Heart left ventricle (tissue), 16 donors: ENCODE measurements around the gene B4GALT7. TPM values are rescaled to one million over a fixed set of nuclear protein-coding genes. Genes with fewer than 3 reads are reported as not detected.
"Not testable (repeated sequence)": the region's sequence is repeated elsewhere in the genome, so short reads cannot be mapped to it uniquely, and the experiment has no call there.

Source experiments
- ATAC-seq, 4 donors: fragments of 200-7000 bp; cut with Tn5 transposase; one replicate each; pipeline ENCODE4 v1.9.1; 2020 to 2022; ENCODE audit warnings: moderate library complexity in 4 of 4, mild to moderate bottlenecking in 3 of 4, moderate number of reproducible peaks in 1 of 4
- DNase-seq, 5 donors: peaks; one replicate each; pipeline ENCODE4 v3.0.0-alpha.2; 2020
- H3K27ac ChIP-seq, 12 donors: fragments of 200-600 bp; sonication (generic) in 4 of 12; one replicate each; pipeline versions ENCODE4 v1.5.0 to v1.8.0; 2016 to 2022; ENCODE audit warnings: mild to moderate bottlenecking in 2 of 12
- H3K27me3 ChIP-seq, 9 donors: fragments of 200-600 bp; sonication (generic) in 2 of 9; one replicate each; pipeline versions ENCODE4 v1.5.1 to v1.8.0; 2016 to 2022; ENCODE audit warnings: mild to moderate bottlenecking in 3 of 9
- H3K36me3 ChIP-seq, 9 donors: fragments of 200-600 bp; sonication (generic) in 2 of 9; one replicate each; pipeline versions ENCODE4 v1.5.0 to v1.8.0; 2018 to 2022; ENCODE audit warnings: mild to moderate bottlenecking in 2 of 9
- H3K4me1 ChIP-seq, 12 donors: fragments of 200-600 bp; sonication (generic) in 4 of 12; one replicate each; pipeline versions ENCODE4 v1.5.0 to v1.8.0; 2016 to 2022; ENCODE audit warnings: mild to moderate bottlenecking in 3 of 12
- H3K4me3 ChIP-seq, 12 donors: fragments of 200-600 bp; sonication (generic) in 4 of 12; one replicate each; pipeline versions ENCODE4 v1.5.0 to v1.8.0; 2017 to 2022; ENCODE audit warnings: mild to moderate bottlenecking in 9 of 12, moderate library complexity in 4 of 12
- H3K9me3 ChIP-seq, 12 donors: fragments of 200-600 bp; sonication (generic) in 4 of 12; one replicate each; pipeline versions ENCODE4 v1.5.0 to v1.8.0; 2016 to 2022; ENCODE audit warnings: mild to moderate bottlenecking in 1 of 12
- CTCF ChIP-seq, 12 donors: fragments of 200-600 bp; sonication (generic) in 4 of 12; IDR thresholded peaks; one replicate each; pipeline versions ENCODE4 v1.5.0 to v1.8.0; 2018 to 2022; ENCODE audit warnings: antibody characterized with exemption in 12 of 12, mild to moderate bottlenecking in 5 of 12
- POLR2A ChIP-seq, 2 donors: fragments of 450-650 bp; IDR thresholded peaks; one replicate each; pipeline ENCODE4 v1.6.1; 2017; ENCODE audit warnings: antibody characterized with exemption in 2 of 2, mild to moderate bottlenecking in 2 of 2, moderate library complexity in 2 of 2
- WGBS, 4 donors: extraction: QIAGEN DNeasy Blood & Tissue Kit in 2 of 4; methylation state at CpG; one replicate each; pipeline versions ENCODE4 v1.1.5 to v1.1.7; 2013 to 2018; 5-methylcytosine and 5-hydroxymethylcytosine counted together
- intact Hi-C, 10 donors: fragments of 100-400 bp; cut with DNase I; formaldehyde crosslinking; loops; one replicate each; pipeline versions ENCODE4 v1.11.1 to v1.14.2; 2022
- polyA plus RNA-seq, 2 donors: library from polyadenylated mRNA; stranded (reverse); fragments of 200-250 nt; gene quantifications; one replicate each; pipeline ENCODE4 v1.2.3, GENCODE V29; 2013
- total RNA-seq, 9 donors: library from RNA; depleted of rRNA in 2 of 9; stranded (reverse); fragments of >200 nt in 2 of 9; fragmentation: NEBNext Ultra II Directional in 3 of 9; extraction: Animal tissue kit (Norgen Biotek cat#: 25700) in 3 of 9; gene quantifications; one replicate each; pipeline versions ENCODE4 v1.1.0 to v1.2.4, GENCODE V29; 2016 to 2023
- donor health status: ischemic (EF 13 %, LVEDD 7.1; RV severe dilation, severe dysfunction).
- donor health status: healthy with polysubstance abuse.
- donor health status: DM: no; HTN: yes; CAD: no.
- donor health status: DM: no; HTN: no; CAD: no.
- donor health status: ischemic (EF 25% LVEDD 6.9; RV normal size, moderate dysfunction).
- donor health status: ischemic (EF 25% LVEDD 5.7; RV mildly dilated, moderate dysfunction).
- donor health status: healthy.
- donor health status: DM: yes; HTN: yes; CAD: no.
- donor health status: ischemic (EF 35%, LVEDD 5.7; RV mildly dilated, moderate dysfunction).
- donor health status: nonischemic (EF 11% LVEDD 7.7; RV severe dilation, severe dysfunction).
- donor health status: DM: yes; HTN: yes; CAD: no.
- donor health status: PGD.
- donor health status: ischemic (EF 29% LVEDD 5.4; RV normal size, mild dysfunction).
- donor health status: nonischemic (EF 23%, LVEDD 6.1; RV moderate dilation, normal function).

B4GALT7 gene
- total and polyA plus RNA-seq, 11 donors: 10.5 to 24.7 (median 18.4) TPM

- WGBS, 4 donors: 79 to 89% (median 84%) methylated on average over 5 of the region's 5 CpGs
- H3K27ac ChIP-seq: no peak overlapping the region
- H3K27me3 ChIP-seq: no peaks in the 10 kb centered on the region
- TF ChIP-seq CTCF (IDR thresholded peaks at IDR 0.05) (no peak), POLR2A (IDR thresholded peaks at IDR 0.05) (no peak)
- H3K4me1 ChIP-seq: peaks cover 0 to 20% (median 14%) of the 10 kb centered on the region in 12 donors
- no peak for ATAC-seq
- DNase-seq: no peak
- H3K9me3 ChIP-seq: no peaks in the 10 kb centered on the region
- intact Hi-C loops: loop anchor here in 1 of 10 donors (5.0 kb wide), 1 partner anchor 35 kb away; the partner anchor contains the start of gene TMED9
- no peaks in the 10 kb centered on the region for H3K36me3 ChIP-seq
- no peak overlapping the region for H3K4me3 ChIP-seq
These were observed 42.1 kb upstream of the B4GALT7 start for GRCh38 chr5:177557796-177558195.

GRCh38 chr5:177559446-177559941, 40.4 kb upstream of the B4GALT7 start:
- not testable (repeated sequence) for H3K9me3 ChIP-seq, DNase-seq, H3K4me3 ChIP-seq, H3K27me3 ChIP-seq, H3K36me3 ChIP-seq, H3K27ac ChIP-seq, ATAC-seq
- intact Hi-C loops: loop anchor here in 1 of 10 donors (5.0 kb wide), 1 partner anchor 33 kb away; the partner anchor contains the start of gene TMED9
- 50 to 60% (median 55%) methylated on average over 8 of the region's 8 CpGs for WGBS, 4 donors
- H3K4me1 ChIP-seq: peaks cover 0 to 11% (median 6%) of the 10 kb centered on the region in 12 donors

GRCh38 chr5:177565046-177565445, 34.9 kb upstream of the B4GALT7 start:
- intact Hi-C loops: no loop called here
- WGBS, 4 donors: 78 to 83% (median 80%) methylated on average over 8 of the region's 8 CpGs
- no peak for TF ChIP-seq POLR2A (IDR thresholded peaks at IDR 0.05)
- no peak for TF ChIP-seq CTCF (IDR thresholded peaks at IDR 0.05)
- no peaks in the 10 kb centered on the region for H3K9me3 ChIP-seq
- peaks cover 0 to 11% (median 0%) of the 10 kb centered on the region in 9 donors for H3K27me3 ChIP-seq
- H3K4me3 ChIP-seq: no peak overlapping the region
- no peak for DNase-seq
- ATAC-seq: no peak
- no peak overlapping the region for H3K27ac ChIP-seq
- H3K36me3 ChIP-seq: no peaks in the 10 kb centered on the region
- no peaks in the 10 kb centered on the region for H3K4me1 ChIP-seq

GRCh38 chr5:177568326-177568725, 31.6 kb upstream of the B4GALT7 start:
- ATAC-seq (no peak), DNase-seq (no peak)
- H3K36me3 ChIP-seq: no peaks in the 10 kb centered on the region
- H3K9me3 ChIP-seq: no peaks in the 10 kb centered on the region
- TF ChIP-seq CTCF (IDR thresholded peaks at IDR 0.05): no peak
- no peak for TF ChIP-seq POLR2A (IDR thresholded peaks at IDR 0.05)
- no peak overlapping the region for H3K4me3 ChIP-seq
- H3K27ac ChIP-seq: no peak overlapping the region
- 66 to 74% (median 71%) methylated on average over 7 of the region's 7 CpGs for WGBS, 4 donors
- intact Hi-C loops: no loop called here
- peaks cover 0 to 11% (median 0%) of the 10 kb centered on the region in 9 donors for H3K27me3 ChIP-seq
- no peaks in the 10 kb centered on the region for H3K4me1 ChIP-seq

GRCh38 chr5:177569894-177570293, 30.0 kb upstream of the B4GALT7 start:
- Histone ChIP-seq H3K4me1 (no peaks in the 10 kb centered on the region), H3K36me3 (no peaks in the 10 kb centered on the region), H3K9me3 (no peaks in the 10 kb centered on the region), H3K4me3 (no peak overlapping the region), H3K27ac (no peak overlapping the region), H3K27me3 (peaks cover 0 to 11% (median 0%) of the 10 kb centered on the region in 9 donors)
- TF ChIP-seq CTCF (IDR thresholded peaks at IDR 0.05): no peak
- no peak for TF ChIP-seq POLR2A (IDR thresholded peaks at IDR 0.05)
- intact Hi-C loops: no loop called here
- no peak for ATAC-seq
- 73 to 81% (median 80%) methylated on average over 2 of the region's 2 CpGs for WGBS, 4 donors
- DNase-seq: no peak
